ENCODE data around the gene SORCS2. TPM values are rescaled to one million over a fixed set of nuclear protein-coding genes. Genes with fewer than 3 reads are reported as not detected.

SORCS2 gene
- total RNA-seq, 1 experiment from 2014 or later = 0.06 TPM

DNA sequence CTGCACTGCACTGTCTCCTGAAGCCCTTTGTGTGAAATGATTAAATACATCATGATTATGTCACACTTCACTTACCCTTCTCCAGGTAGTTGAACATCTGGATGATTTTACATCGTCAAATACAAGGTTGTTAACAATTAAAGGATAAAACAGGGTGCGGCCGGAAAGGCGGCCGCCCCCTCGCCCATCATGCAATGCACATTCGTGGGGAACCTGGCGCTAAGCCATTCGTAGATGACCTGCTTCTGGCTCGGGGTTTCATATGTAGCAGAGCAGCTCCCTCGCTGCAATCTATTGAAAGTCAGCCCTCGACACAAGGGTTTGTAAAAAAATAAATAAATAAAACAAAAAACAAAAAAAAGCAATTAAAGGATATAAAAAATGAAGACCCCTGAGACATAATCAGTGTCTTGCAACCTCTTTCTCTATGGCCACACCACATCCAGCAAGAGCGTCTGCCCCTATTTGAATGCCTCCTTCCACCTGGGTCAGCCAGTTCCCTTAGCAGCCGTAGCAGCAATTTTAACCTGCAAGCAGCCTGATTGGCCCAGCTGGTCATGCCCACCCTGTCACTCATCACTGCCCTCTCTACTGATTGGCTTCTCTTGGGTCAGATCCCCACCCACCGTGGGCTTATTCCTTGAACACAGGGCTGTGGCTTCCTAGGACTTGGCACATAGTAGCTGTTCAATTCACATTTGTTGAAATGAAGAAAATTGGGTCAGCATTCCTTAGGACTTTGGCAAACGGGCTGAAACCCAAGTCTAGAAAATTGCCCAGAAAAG, 390.2 kb downstream of the SORCS2 start:
- DNase-seq (ENCODE audit: low spot score) = no peak
- peaks cover 12% of the 10 kb centered on the region for H3K9me3 ChIP-seq (ENCODE audit: low read depth, low read length, poor library complexity, severe bottlenecking)
- H3K4me3 ChIP-seq (ENCODE audit: low read depth, low read length, poor library complexity, severe bottlenecking) = no peak overlapping the region
- POLR2A ChIA-PET (ENCODE audit: low non-redundant PET) = no interaction called here
- H3K27me3 ChIP-seq (replicated peaks; ENCODE audit: insufficient read depth, low read depth, low read length, poor library complexity) = peaks cover 21% of the 10 kb centered on the region
- BruUV-seq (replicated peaks) = no TSS peak
- CTCF ChIA-PET = no interaction called here
- no peaks in the 10 kb centered on the region for H3K4me1 ChIP-seq (ENCODE audit: insufficient read depth, low read length, poor library complexity, severe bottlenecking)
- TF ChIP-seq, protein P1, sequence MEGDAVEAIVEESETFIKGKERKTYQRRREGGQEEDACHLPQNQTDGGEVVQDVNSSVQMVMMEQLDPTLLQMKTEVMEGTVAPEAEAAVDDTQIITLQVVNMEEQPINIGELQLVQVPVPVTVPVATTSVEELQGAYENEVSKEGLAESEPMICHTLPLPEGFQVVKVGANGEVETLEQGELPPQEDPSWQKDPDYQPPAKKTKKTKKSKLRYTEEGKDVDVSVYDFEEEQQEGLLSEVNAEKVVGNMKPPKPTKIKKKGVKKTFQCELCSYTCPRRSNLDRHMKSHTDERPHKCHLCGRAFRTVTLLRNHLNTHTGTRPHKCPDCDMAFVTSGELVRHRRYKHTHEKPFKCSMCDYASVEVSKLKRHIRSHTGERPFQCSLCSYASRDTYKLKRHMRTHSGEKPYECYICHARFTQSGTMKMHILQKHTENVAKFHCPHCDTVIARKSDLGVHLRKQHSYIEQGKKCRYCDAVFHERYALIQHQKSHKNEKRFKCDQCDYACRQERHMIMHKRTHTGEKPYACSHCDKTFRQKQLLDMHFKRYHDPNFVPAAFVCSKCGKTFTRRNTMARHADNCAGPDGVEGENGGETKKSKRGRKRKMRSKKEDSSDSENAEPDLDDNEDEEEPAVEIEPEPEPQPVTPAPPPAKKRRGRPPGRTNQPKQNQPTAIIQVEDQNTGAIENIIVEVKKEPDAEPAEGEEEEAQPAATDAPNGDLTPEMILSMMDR (conservative IDR thresholded peaks at IDR 0.05; ENCODE audit: low read depth, low read length) = no peak
- TF ChIP-seq EZH2 (IDR thresholded peaks at IDR 0.05; ENCODE audit: borderline replicate concordance, low read depth, low read length, poor library complexity, severe bottlenecking) = no peak
- intact Hi-C loops (cut with micrococcal nuclease; ENCODE audit: unreplicated experiment) = no loop called here
- no peak overlapping the region for H3K27ac ChIP-seq (ENCODE audit: low read depth, low read length, poor library complexity, severe bottlenecking)
- no peaks in the 10 kb centered on the region for H3K36me3 ChIP-seq (ENCODE audit: insufficient read depth, low read length, poor library complexity, severe bottlenecking)

DNA sequence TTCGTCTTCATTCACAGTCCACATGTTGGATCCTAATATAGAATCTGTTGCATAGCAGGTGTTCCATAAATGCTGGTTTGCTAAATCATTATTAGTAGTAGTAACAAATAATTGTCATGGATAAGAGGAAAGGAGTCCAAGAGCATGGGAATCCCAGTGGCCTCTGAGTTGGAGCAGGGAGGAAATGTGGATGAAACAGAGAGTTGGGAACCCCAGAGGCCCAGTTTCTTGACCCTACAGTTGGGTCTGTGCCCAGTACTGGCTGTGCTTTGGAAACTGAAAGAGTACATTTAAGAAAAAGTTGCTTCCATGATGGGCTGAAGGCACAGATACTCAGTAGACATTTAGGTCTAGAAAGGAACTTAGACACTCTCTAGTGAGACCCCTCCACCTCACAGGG, 391.8 kb downstream of the SORCS2 start:
- Histone ChIP-seq H3K4me1 (ENCODE audit: insufficient read depth, low read length, poor library complexity, severe bottlenecking) (no peaks in the 10 kb centered on the region), H3K27ac (ENCODE audit: low read depth, low read length, poor library complexity, severe bottlenecking) (no peak overlapping the region), H3K4me3 (ENCODE audit: low read depth, low read length, poor library complexity, severe bottlenecking) (no peak overlapping the region), H3K9me3 (ENCODE audit: low read depth, low read length, poor library complexity, severe bottlenecking) (no peaks in the 10 kb centered on the region), H3K36me3 (ENCODE audit: insufficient read depth, low read length, poor library complexity, severe bottlenecking) (no peaks in the 10 kb centered on the region), H3K27me3 (replicated peaks; ENCODE audit: insufficient read depth, low read depth, low read length, poor library complexity) (peaks cover 29% of the 10 kb centered on the region)
- intact Hi-C loops (cut with micrococcal nuclease; ENCODE audit: unreplicated experiment) = no loop called here
- ChIA-PET CTCF (no interaction called here), POLR2A (ENCODE audit: low non-redundant PET) (no interaction called here)
- BruUV-seq (replicated peaks) = no TSS peak
- DNase-seq (ENCODE audit: low spot score) = no peak
- TF ChIP-seq, protein P1 (conservative IDR thresholded peaks at IDR 0.05; ENCODE audit: low read depth, low read length) = no peak

DNA sequence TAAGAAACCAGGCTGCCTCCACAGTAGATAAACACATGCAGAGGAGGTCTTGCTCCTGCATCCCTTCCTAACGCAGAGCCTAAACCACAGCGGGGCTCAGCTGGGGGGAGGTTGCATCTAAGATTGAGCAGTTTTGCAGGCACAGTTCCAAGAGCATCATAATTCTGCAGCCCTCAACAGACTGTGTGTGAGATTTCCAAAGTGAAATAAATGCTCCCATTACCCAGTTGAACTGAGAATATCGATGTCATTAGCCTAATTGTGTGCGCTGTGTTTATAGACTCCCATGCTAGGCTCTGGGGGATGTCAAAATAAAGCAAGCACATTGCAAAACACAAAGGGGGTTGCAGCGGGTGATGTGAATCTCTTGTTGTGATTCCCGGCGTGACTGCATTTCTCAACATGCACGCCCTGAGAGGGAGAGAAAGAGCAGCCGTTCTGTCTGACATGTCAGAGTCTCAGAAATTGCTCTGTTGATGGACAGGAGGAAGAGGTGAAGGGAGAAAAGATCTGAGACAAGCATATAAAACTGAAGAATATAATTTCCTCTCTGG, 392.3 kb downstream of the SORCS2 start:
- no TSS peak for BruUV-seq (replicated peaks)
- Histone ChIP-seq H3K27me3 (replicated peaks; ENCODE audit: insufficient read depth, low read depth, low read length, poor library complexity) (peaks cover 29% of the 10 kb centered on the region), H3K9me3 (ENCODE audit: low read depth, low read length, poor library complexity, severe bottlenecking) (no peaks in the 10 kb centered on the region), H3K36me3 (ENCODE audit: insufficient read depth, low read length, poor library complexity, severe bottlenecking) (no peaks in the 10 kb centered on the region), H3K27ac (ENCODE audit: low read depth, low read length, poor library complexity, severe bottlenecking) (no peak overlapping the region), H3K4me3 (ENCODE audit: low read depth, low read length, poor library complexity, severe bottlenecking) (no peak overlapping the region), H3K4me1 (ENCODE audit: insufficient read depth, low read length, poor library complexity, severe bottlenecking) (no peaks in the 10 kb centered on the region)
- POLR2A ChIA-PET (ENCODE audit: low non-redundant PET) = no interaction called here
- intact Hi-C loops (cut with micrococcal nuclease; ENCODE audit: unreplicated experiment) = no loop called here
- CTCF ChIA-PET = no interaction called here
- DNase-seq (ENCODE audit: low spot score) = no peak
- no peak for TF ChIP-seq EZH2 (IDR thresholded peaks at IDR 0.05; ENCODE audit: borderline replicate concordance, low read depth, low read length, poor library complexity, severe bottlenecking)
- TF ChIP-seq, protein P1 (conservative IDR thresholded peaks at IDR 0.05; ENCODE audit: low read depth, low read length) = no peak

All from A673 (cell line).